Colon (tissue), 2 donors: ENCODE results near the gene U2AF2.

Experiments used
- FAIRE-seq: peaks from 2 replicates; lab custom pipeline; 2012; peaks lifted over from hg19 to GRCh38; lab: Jason Lieb, UNC
- donor health status: control.
- donor health status: control.

Gene U2AF2

DNA sequence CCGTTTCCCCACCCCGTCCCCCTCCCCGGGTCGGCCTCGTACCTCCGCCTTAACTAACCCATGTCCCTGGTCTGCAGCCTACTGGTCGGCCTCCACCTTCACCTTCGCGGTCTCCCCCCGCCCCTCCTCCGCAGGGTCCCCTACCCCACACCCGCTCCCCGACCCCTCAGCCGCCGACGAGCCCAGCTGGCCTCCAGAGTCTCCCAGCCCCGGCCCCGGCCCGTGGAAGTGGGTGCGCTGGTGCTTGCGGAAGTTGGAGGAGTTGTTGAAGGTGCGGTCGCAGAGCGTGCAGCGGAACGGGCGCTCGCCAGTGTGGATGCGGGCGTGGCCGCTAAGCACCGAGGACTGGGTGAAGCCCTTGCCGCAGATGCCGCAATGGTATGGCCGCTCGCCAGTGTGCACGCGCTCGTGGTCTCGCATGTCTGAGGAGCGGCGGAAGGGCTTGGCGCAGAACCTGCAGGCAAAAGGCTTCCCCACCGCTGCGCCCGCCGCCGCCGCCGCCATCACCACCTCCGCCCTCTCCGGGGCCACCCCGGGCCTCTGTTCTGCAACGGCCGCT lies 33.1 kb upstream of the U2AF2 start:
- FAIRE-seq, result no peak

GRCh38 chr19:55622242-55622969 lies 32.4 kb upstream of the U2AF2 start:
- FAIRE-seq, result no peak

GRCh38 chr19:55623130-55623529 lies 31.7 kb upstream of the U2AF2 start:
- FAIRE-seq, result no peak

DNA sequence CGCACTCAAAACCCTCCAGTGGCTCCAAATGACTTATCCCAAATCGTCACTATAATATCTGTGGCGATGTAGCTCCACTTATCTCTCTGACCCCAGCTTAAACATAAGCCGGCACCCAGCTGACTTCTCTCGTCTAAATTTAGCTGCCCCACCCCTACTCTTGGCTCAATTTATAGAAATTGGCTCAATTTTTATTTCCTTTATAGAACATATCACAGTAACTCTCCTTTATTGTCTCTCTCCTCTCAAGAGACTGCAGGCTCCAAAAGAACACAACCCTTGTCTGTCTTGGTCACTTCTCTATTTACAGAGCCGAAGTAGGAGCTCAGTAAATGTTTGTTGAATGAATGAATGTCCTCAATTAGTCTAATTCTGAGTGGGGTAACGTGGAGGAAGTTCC lies 31.3 kb upstream of the U2AF2 start:
- FAIRE-seq, result no peak

GRCh38 chr19:55624109-55625003 lies 30.5 kb upstream of the U2AF2 start, which contains the start of gene ZNF784:
ZNF784 (minus strand) TSS chr19:55624566; CDS start chr19:55624561, 5 bp downstream.
- FAIRE-seq, result no peak

GRCh38 chr19:55625004-55625326 lies 29.9 kb upstream of the U2AF2 start:
- no peak for FAIRE-seq

- FAIRE-seq, result no peak
Measured at GRCh38 chr19:55626350-55626749, 28.5 kb upstream of the U2AF2 start.

DNA sequence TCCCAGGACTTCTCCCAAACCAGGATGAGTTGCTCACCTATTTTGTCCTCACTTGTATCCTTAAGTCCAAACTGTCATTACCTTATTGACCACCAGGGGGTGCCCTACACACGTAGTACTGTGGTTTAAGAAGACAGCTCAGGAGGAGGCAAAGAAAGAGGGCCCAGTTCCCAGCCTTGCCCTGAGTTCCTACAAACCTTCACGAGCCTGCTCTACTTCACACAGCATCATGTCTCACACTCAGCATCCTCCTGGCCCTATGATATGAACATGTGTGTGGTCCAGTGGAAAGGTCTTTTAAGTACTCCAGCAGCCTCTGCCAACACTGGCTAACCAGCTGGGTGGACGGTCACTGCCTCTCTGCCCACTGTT lies 22.4 kb upstream of the U2AF2 start:
- no peak for FAIRE-seq

DNA sequence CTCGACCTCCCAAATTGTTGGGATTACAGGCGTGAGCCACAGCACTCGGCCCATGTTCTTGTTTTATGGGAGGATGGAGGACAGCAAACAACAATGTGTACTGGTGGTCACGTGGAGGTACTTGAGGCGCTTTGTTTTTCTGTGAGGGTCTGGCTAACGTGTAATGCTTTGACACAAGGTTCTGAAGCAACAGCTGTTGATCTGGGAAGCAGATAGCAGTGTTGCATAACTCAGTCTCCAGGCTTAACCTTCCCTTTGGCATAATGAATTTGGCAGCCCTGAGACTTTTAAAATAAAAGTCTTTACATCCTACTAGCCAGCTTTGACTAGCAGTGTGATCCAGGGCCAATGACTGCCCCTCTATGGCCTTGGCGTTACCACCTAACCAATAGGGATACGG lies 21.0 kb upstream of the U2AF2 start:
- no peak for FAIRE-seq

DNA sequence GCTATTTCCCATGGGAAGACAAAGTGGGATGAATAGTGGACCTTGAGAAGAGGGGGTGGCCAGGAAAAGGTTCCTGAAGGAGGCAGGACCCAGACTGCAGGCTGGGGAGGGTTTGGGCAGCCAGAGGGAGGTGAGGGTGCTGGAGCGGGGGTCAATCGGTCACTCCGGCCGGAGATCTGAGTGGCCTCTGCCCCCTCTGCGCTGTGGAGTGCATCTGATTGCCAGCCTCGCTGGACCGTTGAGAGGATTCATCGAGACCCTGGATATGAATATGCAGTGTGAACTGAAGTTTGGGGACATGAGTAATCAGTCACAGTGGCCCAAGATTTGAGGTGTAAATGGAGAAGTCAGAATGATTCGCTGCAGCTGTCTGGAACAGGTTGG lies 19.5 kb upstream of the U2AF2 start:
- no peak for FAIRE-seq

- no peak for FAIRE-seq
Measured at GRCh38 chr19:55635856-55636440, 18.9 kb upstream of the U2AF2 start.

DNA sequence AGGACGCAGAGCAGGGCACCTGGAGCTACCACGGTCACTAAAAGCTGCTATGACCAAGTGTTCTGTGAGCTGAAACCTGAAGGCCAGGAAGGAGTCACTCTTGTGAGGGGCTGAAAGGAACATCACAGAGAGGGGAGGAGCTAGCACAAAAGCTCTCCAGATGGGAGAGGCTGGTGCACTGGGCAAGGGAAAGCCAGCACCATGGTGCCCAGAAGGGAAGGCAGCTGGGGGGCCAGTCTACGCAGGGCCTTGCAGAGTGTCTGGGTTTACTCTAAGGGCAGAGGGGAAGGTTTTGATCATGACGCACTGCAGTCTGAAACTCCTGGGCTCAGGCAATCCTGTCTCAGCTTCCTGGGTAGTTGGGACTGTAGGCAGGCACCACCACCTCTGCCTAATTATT lies 18.1 kb upstream of the U2AF2 start:
- FAIRE-seq, result no peak

GRCh38 chr19:55637534-55637933 lies 17.3 kb upstream of the U2AF2 start:
- FAIRE-seq, result no peak

DNA sequence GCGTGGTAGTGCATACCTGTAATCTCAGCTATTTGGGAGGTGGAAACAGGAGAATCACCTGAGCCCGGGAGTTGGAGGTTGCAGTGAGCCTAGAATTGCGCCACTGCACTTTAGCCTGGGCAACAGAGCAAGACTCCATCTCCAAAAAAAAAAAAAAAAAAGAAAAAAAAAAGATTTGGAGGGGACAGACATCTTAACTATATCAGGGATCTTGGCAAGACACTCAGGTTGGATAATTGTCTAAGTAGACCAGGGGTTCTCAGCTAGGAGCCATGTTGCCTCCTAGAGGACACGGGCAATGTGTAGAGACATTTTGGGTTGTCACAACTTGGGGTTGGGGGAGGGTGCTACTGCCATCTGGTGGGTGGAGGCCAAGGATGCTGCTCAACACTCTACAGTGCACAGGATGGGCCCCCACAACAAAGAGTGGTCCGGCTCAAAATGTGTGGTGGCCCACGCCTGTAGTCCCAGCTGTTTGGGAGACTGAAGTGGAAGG lies 15.9 kb upstream of the U2AF2 start:
- FAIRE-seq, result no peak

DNA sequence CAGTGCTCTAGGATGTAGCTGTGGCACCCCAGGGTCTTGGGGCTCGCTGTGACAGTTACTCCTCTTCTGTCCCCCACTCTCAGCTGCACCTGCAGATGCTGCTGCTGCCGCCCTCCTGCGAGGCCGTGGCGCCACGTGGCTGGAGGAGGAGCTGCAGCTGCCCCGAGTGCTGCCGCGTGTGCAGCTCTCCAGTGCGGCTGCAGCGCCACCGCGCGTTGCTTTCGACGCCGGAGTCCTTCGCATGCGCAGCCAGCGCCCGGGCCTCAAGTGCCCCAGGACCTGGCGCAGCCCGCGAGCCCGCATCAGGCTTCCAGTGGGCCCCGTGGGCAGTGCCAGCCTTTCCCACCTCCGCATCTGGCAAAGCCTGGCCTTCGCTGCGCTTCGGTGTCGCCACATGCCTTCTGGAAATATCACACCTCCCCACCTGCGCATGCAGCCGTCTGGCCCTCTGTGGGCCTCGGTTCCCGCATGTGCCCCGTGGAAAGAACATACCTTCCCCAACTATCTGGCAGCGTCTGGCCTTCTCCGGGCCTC lies 14.7 kb upstream of the U2AF2 start:
- FAIRE-seq, result no peak

GRCh38 chr19:55640577-55641425 lies 14.0 kb upstream of the U2AF2 start, which contains the start of gene ZNF580:
ZNF580 (plus strand) TSS chr19:55641002; CDS start chr19:55642509, 1,507 bp downstream.
- no peak for FAIRE-seq

DNA sequence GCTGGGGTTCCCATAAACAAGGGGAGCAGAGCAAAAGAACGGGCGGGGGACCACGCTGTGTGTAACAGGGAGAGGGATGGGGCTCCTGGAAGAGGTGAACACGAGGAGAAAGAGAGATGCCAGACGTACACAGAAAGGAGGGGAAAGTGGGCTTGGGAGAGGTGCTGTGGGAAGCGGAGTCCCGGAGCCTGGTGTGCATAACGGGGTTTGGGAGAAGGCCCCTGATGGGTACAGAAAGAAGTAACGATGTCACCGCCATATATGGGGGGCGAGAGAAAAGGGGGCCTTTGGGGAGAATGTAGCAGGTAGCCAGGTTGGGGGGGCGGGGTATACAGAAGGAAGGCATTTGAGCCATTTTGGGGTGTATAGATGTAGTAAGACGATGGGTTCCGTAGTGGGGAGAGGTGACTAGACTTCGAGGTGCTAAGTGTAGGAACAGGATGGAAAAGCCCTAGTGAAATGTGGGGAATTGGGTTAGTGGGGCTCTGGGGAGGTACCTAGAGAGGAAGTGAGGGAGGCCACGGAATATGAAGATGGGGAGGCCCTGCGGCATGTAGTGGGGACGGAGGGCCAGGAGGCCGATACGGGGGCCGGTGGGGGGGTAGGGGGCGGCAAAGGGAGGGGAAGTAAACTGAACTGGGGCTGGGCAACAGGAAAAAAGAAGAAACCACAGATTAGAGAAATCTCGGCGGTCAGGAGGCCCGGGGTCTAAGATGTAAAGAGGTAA lies 13.2 kb upstream of the U2AF2 start:
- no peak for FAIRE-seq

GRCh38 chr19:55642153-55643002 lies 12.5 kb upstream of the U2AF2 start:
- FAIRE-seq, result no peak

GRCh38 chr19:55643003-55643886 lies 11.6 kb upstream of the U2AF2 start, which contains the start of gene ZNF581:
ZNF581 (plus strand) TSS chr19:55643649; CDS start chr19:55644572, 923 bp downstream.
- FAIRE-seq, result no peak
